Measurements from ENCODE around the gene USP51.
"Not testable (repeated sequence)": the region's sequence is repeated elsewhere in the genome, so short reads cannot be mapped to it uniquely, and the experiment has no call there.

The USP51 gene

DNA sequence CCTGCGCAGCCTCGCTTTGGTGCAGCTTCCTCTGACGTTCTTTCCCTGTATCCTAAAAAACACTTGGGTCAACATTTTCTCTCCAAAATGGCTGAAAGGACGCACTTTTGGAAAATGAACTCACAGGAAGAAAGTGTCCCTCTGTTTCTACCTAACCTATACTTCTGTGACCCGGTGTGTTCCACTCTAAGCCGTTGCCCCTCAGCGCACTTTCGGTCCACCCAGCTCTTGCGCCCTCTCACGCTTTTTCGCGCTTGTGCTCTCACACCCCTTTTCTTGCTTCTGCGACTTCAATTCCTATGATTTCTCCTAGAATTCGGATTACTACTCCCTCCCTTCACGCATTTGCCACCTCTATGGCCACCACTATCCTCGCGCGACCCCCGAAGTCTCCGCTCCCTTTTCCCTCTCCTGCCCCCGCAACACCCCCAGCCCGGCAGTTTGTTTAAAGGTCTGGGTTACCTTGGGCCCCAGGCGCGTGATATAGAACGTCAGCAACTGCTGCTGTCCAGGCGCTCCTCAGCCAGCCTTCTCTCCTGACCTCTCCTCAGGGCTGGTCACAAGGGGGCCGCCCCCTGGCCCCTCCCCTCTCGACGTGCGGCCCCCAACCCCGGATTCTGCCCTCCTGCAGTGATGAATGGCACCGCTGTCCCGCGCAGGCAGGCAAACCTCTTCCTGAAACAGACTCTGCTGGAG lies at the start of gene USP51:
USP51 (minus strand) TSS at position 535 of the 696 bp plus-strand sequence. CDS start 909 bp downstream, outside the sequence.
- DNase-seq (ENCODE audit: low read depth in 1 of 2, low spot score in 1 of 2): no peak

DNA sequence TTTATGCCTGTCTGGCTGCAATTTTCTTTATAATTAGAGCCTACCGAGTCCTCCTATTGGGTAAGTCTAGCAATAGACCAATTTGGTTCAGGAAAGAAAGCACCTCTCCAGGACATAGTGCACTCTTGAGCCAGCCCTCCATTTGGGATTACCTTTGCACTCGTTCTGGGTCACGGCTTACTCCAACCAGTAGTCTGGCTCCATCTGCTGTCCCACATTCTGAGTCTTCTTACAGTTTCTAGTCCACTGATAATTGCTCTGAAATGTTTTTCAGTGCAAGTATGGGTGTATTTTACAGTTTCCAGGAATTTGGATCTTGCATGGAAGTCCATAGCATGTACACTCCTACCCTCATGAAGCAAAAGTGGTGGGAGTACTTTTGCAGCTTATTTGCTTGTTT lies 34.8 kb upstream of the USP51 start:
- DNase-seq (ENCODE audit: low read depth in 1 of 2, low spot score in 1 of 2): no peak

DNA sequence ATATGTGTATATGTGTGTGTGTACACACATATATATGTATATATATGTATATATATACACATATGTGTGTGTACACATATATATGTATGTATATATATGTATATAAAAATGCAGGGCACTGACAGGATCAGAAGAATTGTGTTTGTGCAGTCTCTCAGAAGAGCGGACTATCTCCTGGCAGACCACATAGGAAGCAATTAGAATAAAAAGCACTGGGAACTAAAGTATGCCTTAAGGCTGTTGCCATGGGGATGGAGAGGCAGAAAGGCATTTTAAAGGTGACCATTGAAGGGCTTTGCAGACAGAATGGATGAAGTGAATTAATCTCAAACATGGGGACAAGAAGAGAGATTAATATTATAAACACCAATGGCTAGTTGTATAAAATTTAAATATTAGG lies 33.7 kb upstream of the USP51 start:
- no peak for DNase-seq (ENCODE audit: low read depth in 1 of 2, low spot score in 1 of 2)

GRCh38 chrX:55522596-55523276 lies 33.1 kb upstream of the USP51 start:
- no peak for DNase-seq (ENCODE audit: low read depth in 1 of 2, low spot score in 1 of 2)

DNA sequence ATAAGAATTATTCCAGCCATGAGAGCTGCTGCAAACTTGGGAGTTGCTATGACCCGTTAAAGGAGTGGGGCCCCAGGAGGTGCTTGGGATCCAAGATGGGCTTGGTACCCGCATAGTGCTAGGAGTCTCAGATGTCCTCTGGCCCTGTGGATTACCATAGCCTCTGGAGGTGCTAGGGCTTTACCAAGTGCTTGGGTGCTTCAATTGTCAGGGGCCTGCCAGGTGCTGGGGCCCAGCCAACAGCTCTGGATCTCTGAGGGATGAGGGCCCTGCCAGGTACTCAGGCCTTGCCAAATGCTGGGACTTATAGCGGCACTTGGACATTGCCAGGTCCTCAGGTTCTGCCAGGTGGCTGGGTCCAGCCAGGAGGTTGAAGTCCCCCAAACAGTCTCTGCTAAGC lies 32.0 kb upstream of the USP51 start:
- DNase-seq (ENCODE audit: low read depth in 1 of 2, low spot score in 1 of 2): no peak

GRCh38 chrX:55516794-55517481 lies 27.3 kb upstream of the USP51 start:
- DNase-seq (ENCODE audit: low read depth in 1 of 2, low spot score in 1 of 2): not testable (repeated sequence)

- not testable (repeated sequence) for DNase-seq (ENCODE audit: low read depth in 1 of 2, low spot score in 1 of 2)
Measured at GRCh38 chrX:55513045-55513737, 23.5 kb upstream of the USP51 start.

DNA sequence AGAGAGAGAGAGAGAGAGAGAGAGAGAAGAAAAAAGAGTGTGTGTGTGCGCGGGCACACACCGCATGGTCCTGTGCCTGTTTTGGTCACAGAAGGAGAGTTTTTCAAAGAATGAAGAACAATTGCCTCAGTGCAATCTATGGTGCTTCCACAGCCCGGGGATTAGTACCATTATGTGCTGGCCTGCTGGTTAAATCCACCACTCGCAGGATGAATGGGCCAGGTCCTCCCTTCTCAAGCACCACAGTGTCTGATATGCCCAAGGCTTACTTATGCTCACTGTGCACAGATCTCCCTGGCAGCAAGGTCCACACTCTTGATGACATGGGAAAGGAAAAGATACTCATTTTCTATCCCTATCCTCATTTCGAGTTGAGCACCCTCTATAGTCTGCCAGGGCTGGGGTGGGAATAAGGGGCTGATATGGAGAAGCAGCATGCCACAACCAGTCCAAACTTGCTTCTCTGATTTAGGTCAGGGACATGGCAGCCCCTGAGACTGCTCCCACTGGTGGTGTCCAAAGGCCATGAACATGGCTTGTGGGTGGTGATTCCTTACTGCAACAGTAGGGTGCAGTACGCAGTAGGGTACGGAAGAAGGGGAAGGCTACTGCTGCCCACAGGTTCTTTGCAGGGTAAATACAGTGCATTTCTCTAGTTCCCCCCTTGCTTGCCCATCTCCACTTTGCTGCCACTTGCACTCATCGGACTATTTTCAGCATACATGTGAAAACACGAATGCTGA lies 18.9 kb upstream of the USP51 start:
- not testable (repeated sequence) for DNase-seq (ENCODE audit: low read depth in 1 of 2, low spot score in 1 of 2)

GRCh38 chrX:55507699-55508098 lies 18.1 kb upstream of the USP51 start:
- not testable (repeated sequence) for DNase-seq (ENCODE audit: low read depth in 1 of 2, low spot score in 1 of 2)

- DNase-seq (ENCODE audit: low read depth in 1 of 2, low spot score in 1 of 2): not testable (repeated sequence)
Measured at GRCh38 chrX:55507010-55507409, 17.4 kb upstream of the USP51 start.

- DNase-seq (ENCODE audit: low read depth in 1 of 2, low spot score in 1 of 2): no peak
Measured at GRCh38 chrX:55490974-55491373, 1.3 kb upstream of the USP51 start.

DNA sequence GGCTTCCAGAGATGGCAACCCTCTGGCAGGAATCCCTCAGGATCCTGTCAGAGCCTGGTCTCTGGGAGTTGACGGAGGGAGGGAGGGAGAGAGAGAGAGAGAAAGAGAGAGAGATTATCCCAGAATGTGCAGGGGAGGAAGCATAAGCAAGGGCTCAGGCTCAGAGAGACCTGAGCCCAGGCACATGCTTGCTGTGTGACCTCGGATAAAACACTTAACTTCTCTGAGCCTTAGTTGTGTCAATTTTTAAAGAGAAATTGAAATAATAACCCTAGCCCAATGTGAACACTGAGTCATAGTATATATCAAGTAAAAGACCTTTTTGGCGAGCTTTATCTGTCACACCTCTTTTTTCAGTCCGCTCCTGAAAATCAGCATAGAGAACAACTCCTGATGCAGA lies 473 bp upstream of the USP51 start:
- DNase-seq (ENCODE audit: low read depth in 1 of 2, low spot score in 1 of 2): no peak

DNA sequence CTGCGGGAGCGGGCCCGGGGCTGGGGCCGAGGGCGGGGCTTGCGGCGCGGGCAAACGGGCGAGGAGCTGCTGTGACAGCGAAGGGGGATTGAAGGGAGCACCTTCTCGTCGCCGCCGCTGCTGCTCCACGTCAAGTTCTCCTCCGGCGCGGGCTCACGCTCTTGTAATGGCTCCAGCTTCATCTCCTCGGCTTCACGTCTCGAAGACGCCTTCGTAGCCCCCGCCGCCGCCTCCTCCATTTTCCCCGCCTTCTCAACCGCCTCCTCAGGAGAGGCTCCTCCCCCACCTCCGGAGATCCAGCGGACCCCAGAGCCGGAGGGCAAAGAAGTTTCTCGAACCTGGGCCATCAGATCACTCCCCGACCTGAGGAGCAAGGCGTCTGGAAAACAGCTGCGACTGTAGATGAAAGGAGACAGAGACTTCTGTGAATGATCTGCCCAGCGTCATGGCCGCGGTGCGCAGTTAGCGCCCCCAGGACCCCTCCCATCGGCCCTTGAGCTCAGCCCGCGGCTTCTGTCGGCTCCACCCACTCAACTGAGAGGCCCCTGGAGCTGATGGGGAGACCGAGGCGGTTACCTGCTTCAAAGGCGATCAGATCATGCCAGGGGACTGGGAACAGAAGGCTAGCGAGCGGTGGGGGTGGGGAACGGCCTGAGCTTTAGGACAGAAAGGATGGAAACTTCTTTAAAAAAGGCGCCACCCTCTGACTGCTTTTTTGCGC lies 895 bp downstream of the USP51 start:
- peak; percentile 19 for DNase-seq (ENCODE audit: low read depth in 1 of 2, low spot score in 1 of 2)

DNA sequence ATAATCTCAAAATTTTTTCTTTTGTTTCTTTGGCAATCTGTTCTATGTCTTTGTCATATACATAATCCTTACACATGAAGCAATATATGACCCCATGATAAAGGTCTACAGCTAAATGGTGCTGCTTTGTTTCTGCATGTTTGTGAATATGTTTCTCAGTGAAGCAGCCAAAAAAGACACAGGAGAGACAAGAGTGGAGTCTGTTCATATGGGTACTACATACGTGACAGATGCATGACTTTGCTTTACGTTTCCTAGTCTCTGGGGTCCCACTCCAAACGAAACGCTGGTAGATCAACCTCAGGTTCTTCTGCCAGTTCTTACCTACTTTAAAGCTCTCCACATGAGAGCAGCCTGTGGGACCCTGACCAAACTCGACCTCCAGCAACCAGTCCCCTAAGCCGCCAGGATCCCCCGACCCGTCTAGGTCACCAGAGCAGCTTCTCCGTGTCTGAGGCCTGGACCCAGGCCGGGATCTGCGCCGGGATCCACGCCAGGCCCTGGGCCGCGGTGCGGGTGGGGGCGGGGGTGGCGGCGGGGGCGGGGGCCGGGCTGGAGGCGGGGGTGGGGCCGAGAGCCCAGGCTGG lies 1.5 kb downstream of the USP51 start:
- DNase-seq (ENCODE audit: low read depth in 1 of 2, low spot score in 1 of 2): no peak

GRCh38 chrX:55487143-55487542 lies 2.5 kb downstream of the USP51 start:
- DNase-seq (ENCODE audit: low read depth in 1 of 2, low spot score in 1 of 2): no peak

- DNase-seq (ENCODE audit: low read depth in 1 of 2, low spot score in 1 of 2): no peak
Measured at GRCh38 chrX:55486736-55487135, 2.9 kb downstream of the USP51 start.

- no peak for DNase-seq (ENCODE audit: low read depth in 1 of 2, low spot score in 1 of 2)
Measured at GRCh38 chrX:55484948-55485347, 4.7 kb downstream of the USP51 start.

DNA sequence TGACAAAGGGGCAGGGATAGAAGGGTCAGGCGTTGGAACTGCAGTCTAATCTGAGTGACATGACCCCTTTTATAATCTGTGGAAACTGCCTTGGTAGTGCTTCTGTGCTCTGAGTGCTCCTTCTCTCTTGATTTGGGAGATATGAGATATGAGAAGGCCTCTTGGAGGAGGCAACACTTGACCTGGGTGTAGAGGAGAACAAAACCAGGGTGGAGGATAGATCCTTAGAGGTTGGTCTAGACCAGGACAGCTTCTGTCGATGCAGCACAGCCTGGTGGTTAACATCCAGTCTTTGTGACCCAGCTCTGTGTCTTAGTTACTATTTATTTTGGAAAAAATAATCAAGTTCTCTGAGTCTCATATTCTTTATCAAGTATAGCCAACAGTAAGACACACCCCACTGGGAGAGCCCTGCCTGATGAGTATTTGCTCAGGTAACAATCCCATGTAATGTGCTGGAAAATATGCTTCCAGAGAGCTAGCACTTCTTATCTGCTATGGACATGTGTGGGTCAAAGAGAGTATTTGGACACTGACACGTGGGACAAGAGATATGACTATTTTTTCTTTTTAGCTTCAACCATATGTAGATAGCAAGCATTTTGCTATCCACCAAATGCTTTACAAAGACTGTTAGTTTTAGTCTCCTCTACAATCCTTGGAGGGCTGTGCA lies 9.1 kb downstream of the USP51 start:
- DNase-seq (ENCODE audit: low read depth in 1 of 2, low spot score in 1 of 2): no peak

DNA sequence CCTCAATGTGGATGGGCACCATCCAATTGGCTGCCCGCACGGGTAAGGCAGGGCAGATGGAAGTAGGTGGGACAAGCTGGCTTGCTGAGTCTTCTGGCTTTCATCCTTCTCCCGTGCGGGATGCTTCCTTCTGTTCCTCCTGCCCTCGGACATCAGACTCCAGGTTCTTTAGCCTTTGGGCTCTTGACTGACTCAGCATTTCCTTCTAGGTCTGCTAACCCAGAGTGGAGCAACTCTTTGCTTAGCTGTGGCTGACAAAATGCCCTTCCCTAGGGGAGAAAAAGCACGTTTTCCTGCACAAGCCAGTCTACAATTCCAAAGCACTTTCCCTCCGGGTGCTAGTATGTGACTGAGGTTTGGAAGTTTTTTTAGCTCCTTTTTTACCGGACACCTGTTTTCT lies 9.7 kb downstream of the USP51 start:
- DNase-seq (ENCODE audit: low read depth in 1 of 2, low spot score in 1 of 2): not testable (repeated sequence)
